Stomach (tissue), 9 donors: Measurements from ENCODE around the gene IGLON5. TPM values are rescaled to one million over a fixed set of nuclear protein-coding genes. Genes with fewer than 3 reads are reported as not detected.

Experiments used
- DNase-seq, 2 donors: peaks; one replicate each; pipeline versions ENCODE4 v3.0.0 to v3.0.0-alpha.2; 2013 to 2019
- H3K27ac ChIP-seq, 5 donors: fragments of 200-600 bp in 4 of 5; sonication (generic) in 4 of 5; one replicate each; pipeline ENCODE4 v1.5.1; 2013 to 2019; ENCODE audit warnings: mild to moderate bottlenecking in 1 of 5, moderate library complexity in 1 of 5
- H3K27me3 ChIP-seq, 3 donors: fragments of 200-600 bp; sonication (generic); one replicate each; pipeline ENCODE4 v1.5.1; 2017 to 2019; ENCODE audit warnings: mixed run types in 1 of 3
- H3K36me3 ChIP-seq, 4 donors: fragments of 200-600 bp; sonication (generic); 1 replicate in 3 of 4; 2 replicates in 1 of 4; pipeline ENCODE4 v1.5.1; 2016 to 2019
- H3K4me1 ChIP-seq, 4 donors: fragments of 200-600 bp; sonication (generic); one replicate each; pipeline ENCODE4 v1.5.1; 2016 to 2019
- H3K4me3 ChIP-seq, 4 donors: fragments of 200-600 bp; sonication (generic) in 3 of 4; one replicate each; pipeline ENCODE4 v1.5.1; 2016 to 2019; ENCODE audit warnings: mild to moderate bottlenecking in 1 of 4
- H3K9me3 ChIP-seq, 4 donors: fragments of 200-600 bp; sonication (generic); one replicate each; pipeline ENCODE4 v1.5.1; 2016 to 2019
- CTCF ChIP-seq, 7 experiments: fragments of 450-650 bp in 4 of 7; fragments of 200-600 bp in 3 of 7; sonication (generic) in 3 of 7; IDR thresholded peaks; one replicate each; pipeline ENCODE4 v1.5.1; 2016 to 2019; ENCODE audit warnings: antibody characterized with exemption in 7 of 7, control low read depth in 2 of 7, mild to moderate bottlenecking in 1 of 7
- EP300 ChIP-seq: sonication (generic); formaldehyde crosslinking; IDR thresholded peaks from one replicate; pipeline ENCODE4 v1.6.1; 2017; ENCODE audit warnings: antibody characterized with exemption
- POLR2A ChIP-seq, 4 donors: fragments of 450-650 bp; IDR thresholded peaks; one replicate each; pipeline ENCODE4 v1.6.1; 2016; ENCODE audit warnings: antibody characterized with exemption in 4 of 4, control low read depth in 2 of 4, mild to moderate bottlenecking in 1 of 4, moderate library complexity in 1 of 4
- POLR2AphosphoS5 ChIP-seq, 3 donors: sonication (generic); formaldehyde crosslinking; IDR thresholded peaks; one replicate each; pipeline ENCODE4 v1.6.1; 2016; ENCODE audit warnings: antibody characterized with exemption in 3 of 3
- WGBS, 5 donors: extraction: QIAGEN DNeasy Blood & Tissue Kit in 3 of 5; methylation state at CpG; one replicate each; pipeline versions ENCODE4 v1.1.5 to v1.1.7; 2013 to 2018; 5-methylcytosine and 5-hydroxymethylcytosine counted together
- intact Hi-C: fragments of 100-400 bp; cut with DNase I; formaldehyde crosslinking; loops from one replicate; pipeline ENCODE4 v1.15.1; 2023; ENCODE audit warnings: low total_unique reads
- polyA plus RNA-seq, 3 donors: library from polyadenylated mRNA; stranded (reverse); fragments of 200-250 nt; gene quantifications; one replicate each; pipeline ENCODE4 v1.2.3, GENCODE V29; 2013
- total RNA-seq, 5 donors: library from RNA; depleted of rRNA; stranded (reverse); fragments of >200 nt; gene quantifications; one replicate each; pipeline versions ENCODE4 v1.1.0 to v1.2.3, GENCODE V29; 2014 to 2016
- donor health status: healthy with polysubstance abuse.
- donor health status: Bipolar disorder and iron deficiency.
- donor health status: healthy.

Gene IGLON5
- total and polyA plus RNA-seq, 8 donors: 0.13 to 0.18 TPM; not detected in 6

GRCh38 chr19:51285682-51286081 is 25.8 kb upstream of the IGLON5 start:
- Histone ChIP-seq H3K27ac (no peak overlapping the region), H3K36me3 (no peaks in the 10 kb centered on the region), H3K4me3 (no peak overlapping the region), H3K27me3 (peaks cover 0 to 12% (median 0%) of the 10 kb centered on the region in 3 donors), H3K4me1 (no peaks in the 10 kb centered on the region), H3K9me3 (peaks cover 0 to 28% (median 10%) of the 10 kb centered on the region in 4 donors)
- WGBS, 5 donors: 64 to 82% (median 81%) methylated on average over 3 of the region's 3 CpGs
- no peak for DNase-seq
- intact Hi-C loops: no loop called here
- TF ChIP-seq EP300 (no peak), POLR2AphosphoS5 (IDR thresholded peaks at IDR 0.05) (no peak), POLR2A (IDR thresholded peaks at IDR 0.05) (no peak)

GRCh38 chr19:51289635-51290034 is 21.8 kb upstream of the IGLON5 start:
- Histone ChIP-seq H3K9me3 (peaks cover 0 to 7% (median 6%) of the 10 kb centered on the region in 4 donors), H3K27me3 (peaks cover 0 to 41% (median 2%) of the 10 kb centered on the region in 3 donors), H3K4me3 (no peak overlapping the region), H3K4me1 (no peaks in the 10 kb centered on the region), H3K36me3 (no peaks in the 10 kb centered on the region), H3K27ac (no peak overlapping the region)
- no peak for DNase-seq
- intact Hi-C loops: no loop called here
- WGBS, 5 donors: 62 to 89% (median 86%) methylated on average over 1 of the region's 1 CpG
- TF ChIP-seq POLR2AphosphoS5 (IDR thresholded peaks at IDR 0.05) (no peak), EP300 (no peak), CTCF (IDR thresholded peaks at IDR 0.05) (no peak), POLR2A (IDR thresholded peaks at IDR 0.05) (no peak)

- Histone ChIP-seq H3K27ac (no peak overlapping the region), H3K27me3 (peaks cover 0 to 66% (median 11%) of the 10 kb centered on the region in 3 donors), H3K4me3 (no peak overlapping the region), H3K4me1 (no peaks in the 10 kb centered on the region), H3K9me3 (peaks cover 0 to 7% (median 6%) of the 10 kb centered on the region in 4 donors), H3K36me3 (no peaks in the 10 kb centered on the region)
- TF ChIP-seq POLR2A (IDR thresholded peaks at IDR 0.05) (no peak), CTCF (IDR thresholded peaks at IDR 0.05) (no peak), EP300 (no peak), POLR2AphosphoS5 (IDR thresholded peaks at IDR 0.05) (no peak)
- no peak for DNase-seq
- intact Hi-C loops: no loop called here
- WGBS, 5 donors: 28 to 40% (median 31%) methylated on average over 11 of the region's 11 CpGs
Measured at GRCh38 chr19:51292971-51293370, 18.5 kb upstream of the IGLON5 start.

GRCh38 chr19:51293571-51294210 is 17.8 kb upstream of the IGLON5 start:
- no peak for DNase-seq
- intact Hi-C loops: no loop called here
- H3K4me3 ChIP-seq: no peak overlapping the region
- TF ChIP-seq POLR2AphosphoS5 (IDR thresholded peaks at IDR 0.05): no peak
- no peak for TF ChIP-seq CTCF (IDR thresholded peaks at IDR 0.05)
- no peak for TF ChIP-seq POLR2A (IDR thresholded peaks at IDR 0.05)
- TF ChIP-seq EP300: no peak
- no peaks in the 10 kb centered on the region for H3K36me3 ChIP-seq
- peaks cover 0 to 61% (median 11%) of the 10 kb centered on the region in 3 donors for H3K27me3 ChIP-seq
- peaks cover 0 to 7% (median 6%) of the 10 kb centered on the region in 4 donors for H3K9me3 ChIP-seq
- H3K4me1 ChIP-seq: no peaks in the 10 kb centered on the region
- H3K27ac ChIP-seq: no peak overlapping the region
- 55 to 71% (median 64%) methylated on average over 13 to 14 of the region's 14 CpGs for WGBS, 5 donors
